GM13976 (cell line): ENCODE results near the gene TNS3.

Source experiments
- DNase-seq: peaks from one replicate; pipeline ENCODE4 v3.0.0; 2012; ENCODE audit warnings: low spot score
- in situ Hi-C: fragments of 300-500 bp; cut with MboI; formaldehyde crosslinking; loops from one replicate; pipeline ENCODE4 v1.12.0; 2022; ENCODE audit warnings: low sequenced_read_pairs, mixed read lengths, inconsistent platforms; ENCODE audit not compliant: unreplicated experiment
- TF ChIP-seq, protein P1 (sequence below): IDR thresholded peaks from 2 replicates; pipeline ENCODE4 v1.5.1; 2012; ENCODE audit warnings: borderline replicate concordance, mild to moderate bottlenecking; ENCODE audit not compliant: insufficient read depth; ENCODE audit errors: extremely low read depth, missing control alignments, control extremely low read depth

Gene TNS3

GRCh38 chr7:47273088-47273487, 308.8 kb downstream of the TNS3 start:
- TF ChIP-seq, protein P1, sequence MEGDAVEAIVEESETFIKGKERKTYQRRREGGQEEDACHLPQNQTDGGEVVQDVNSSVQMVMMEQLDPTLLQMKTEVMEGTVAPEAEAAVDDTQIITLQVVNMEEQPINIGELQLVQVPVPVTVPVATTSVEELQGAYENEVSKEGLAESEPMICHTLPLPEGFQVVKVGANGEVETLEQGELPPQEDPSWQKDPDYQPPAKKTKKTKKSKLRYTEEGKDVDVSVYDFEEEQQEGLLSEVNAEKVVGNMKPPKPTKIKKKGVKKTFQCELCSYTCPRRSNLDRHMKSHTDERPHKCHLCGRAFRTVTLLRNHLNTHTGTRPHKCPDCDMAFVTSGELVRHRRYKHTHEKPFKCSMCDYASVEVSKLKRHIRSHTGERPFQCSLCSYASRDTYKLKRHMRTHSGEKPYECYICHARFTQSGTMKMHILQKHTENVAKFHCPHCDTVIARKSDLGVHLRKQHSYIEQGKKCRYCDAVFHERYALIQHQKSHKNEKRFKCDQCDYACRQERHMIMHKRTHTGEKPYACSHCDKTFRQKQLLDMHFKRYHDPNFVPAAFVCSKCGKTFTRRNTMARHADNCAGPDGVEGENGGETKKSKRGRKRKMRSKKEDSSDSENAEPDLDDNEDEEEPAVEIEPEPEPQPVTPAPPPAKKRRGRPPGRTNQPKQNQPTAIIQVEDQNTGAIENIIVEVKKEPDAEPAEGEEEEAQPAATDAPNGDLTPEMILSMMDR = no peak
- in situ Hi-C loops = no loop called here
- DNase-seq = no peak

GRCh38 chr7:47271749-47272148, 310.2 kb downstream of the TNS3 start:
- in situ Hi-C loops = no loop called here

GRCh38 chr7:47268851-47269836, 312.8 kb downstream of the TNS3 start:
- in situ Hi-C loops = loop anchor here (10.0 kb wide), 1 partner anchor 556 kb away; no protein-coding TSS in a partner anchor
- TF ChIP-seq, protein P1 = no peak
- DNase-seq = no peak

More at GRCh38 chr7:47271749-47272148, 310.2 kb downstream of the TNS3 start:
- TF ChIP-seq, protein P1 = no peak
- DNase-seq = no peak

DNA sequence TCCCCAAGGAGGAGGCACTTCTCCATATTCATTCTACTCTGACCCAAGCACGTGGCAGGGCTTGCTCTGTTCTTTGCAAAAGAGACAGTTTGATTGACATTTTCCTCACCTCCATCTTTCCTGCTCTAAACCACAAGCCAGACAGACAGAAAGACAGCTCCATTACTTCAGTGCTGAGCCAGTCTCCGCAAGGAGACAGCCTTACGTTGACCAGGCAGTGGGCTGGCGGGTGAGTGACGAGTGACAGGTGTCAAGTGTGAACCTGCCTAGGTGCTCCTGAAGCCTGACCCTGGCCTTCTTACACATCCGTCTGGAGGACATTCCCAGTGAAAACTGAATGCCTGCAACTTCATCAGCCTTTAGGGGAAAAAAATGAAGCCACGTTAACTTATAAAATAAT, 314.6 kb downstream of the TNS3 start:
- in situ Hi-C loops = loop anchor here (10.0 kb wide), 1 partner anchor 557 kb away; no protein-coding TSS in a partner anchor
- TF ChIP-seq, protein P1 = no peak

DNA sequence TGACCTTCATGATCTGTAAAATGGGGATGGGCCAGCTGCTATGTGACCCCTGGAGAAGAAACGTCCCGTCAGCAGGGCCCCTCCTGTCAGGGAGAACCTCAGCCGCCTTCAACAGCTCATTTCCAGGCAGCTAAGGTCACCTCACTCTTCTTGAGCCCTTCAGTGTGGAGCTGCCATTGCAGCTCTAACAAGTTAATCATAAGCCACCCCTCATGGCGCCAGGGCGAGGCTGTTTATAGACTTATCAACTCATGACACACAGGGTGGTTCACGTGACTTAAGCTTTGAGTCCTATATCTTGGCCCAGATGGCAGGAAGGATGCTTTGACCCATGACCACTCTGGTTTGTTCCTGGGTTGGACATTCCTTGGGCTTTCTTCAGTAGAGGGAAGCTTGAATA, 315.1 kb downstream of the TNS3 start:
- in situ Hi-C loops = loop anchor here (10.0 kb wide), 1 partner anchor 558 kb away; no protein-coding TSS in a partner anchor
- no peak for DNase-seq
- TF ChIP-seq, protein P1 = no peak

More for the DNA sequence above, 314.6 kb downstream of the TNS3 start:
- no peak for DNase-seq

DNA sequence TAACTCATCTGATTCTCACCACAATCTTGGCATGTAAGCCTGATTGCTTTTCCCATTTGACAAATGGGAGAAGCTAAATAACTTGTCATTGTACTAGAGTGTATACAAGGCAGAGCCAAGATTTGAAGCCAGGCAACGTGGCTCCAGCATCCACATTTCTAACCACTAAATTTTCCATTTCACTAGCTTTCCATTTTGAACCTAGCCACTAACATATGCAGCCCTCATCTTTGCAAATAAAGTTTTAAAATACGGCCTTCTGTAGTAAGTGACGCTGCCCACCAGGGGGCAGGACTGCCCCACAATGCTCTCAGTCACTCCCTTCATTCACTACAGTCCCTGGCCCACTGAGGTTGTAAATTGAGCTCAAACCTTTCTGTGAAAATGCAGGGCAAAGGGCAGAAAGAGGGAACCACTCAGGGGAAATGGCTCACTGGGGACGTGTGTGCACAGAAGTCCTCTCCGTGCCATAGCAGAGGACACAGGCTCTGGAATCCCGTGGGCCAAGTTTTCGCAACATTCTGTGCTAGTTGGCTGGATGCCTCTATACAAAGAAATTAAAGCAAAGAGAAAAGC, 315.7 kb downstream of the TNS3 start:
- in situ Hi-C loops = loop anchor here (10.0 kb wide), 1 partner anchor 559 kb away; no protein-coding TSS in a partner anchor
- peak; percentile 65 for DNase-seq

More for the DNA sequence above, 315.7 kb downstream of the TNS3 start:
- TF ChIP-seq, protein P1 = peak; percentile 81
